GM12878 (cell line): ENCODE results near the gene TMUB1.

Experiments used
- CREM ChIP-seq: IDR thresholded peaks from 2 replicates; pipeline ENCODE4 v1.6.1; 2014; ENCODE audit warnings: antibody characterized with exemption, low read depth
- EP300 ChIP-seq, 2 experiments: fragments of 150-350 bp in 1 of 2; IDR thresholded peaks; 2 replicates each; pipeline ENCODE4 v1.6.1; 2011 to 2012; ENCODE audit warnings: low read depth in 2 of 2, low read length in 2 of 2, borderline replicate concordance in 1 of 2, improper control_type of control experiment in 1 of 2, inconsistent platforms in 1 of 2; ENCODE audit not compliant: control insufficient read depth in 1 of 2
- EZH2 ChIP-seq: IDR thresholded peaks from 2 replicates; pipeline ENCODE4 v1.6.1; 2012; ENCODE audit warnings: low read depth, mild to moderate bottlenecking, control low read depth, inconsistent platforms, low read length, borderline replicate concordance; ENCODE audit not compliant: control insufficient read depth
- HDAC2 ChIP-seq: fragments of 200-600 bp; sonication (generic); IDR thresholded peaks from 2 replicates; pipeline ENCODE4 v1.6.1; 2017
- JUNB ChIP-seq: IDR thresholded peaks from 2 replicates; pipeline ENCODE4 v1.6.1; 2016; ENCODE audit warnings: antibody characterized with exemption, mild to moderate bottlenecking
- SP1 ChIP-seq: IDR thresholded peaks from one replicate; pipeline ENCODE4 v1.6.1; 2011; ENCODE audit warnings: low read depth, low read length
- TF ChIP-seq, protein P1 (sequence below): fragments of 450-650 bp; IDR thresholded peaks from 2 replicates; pipeline ENCODE4 v1.6.1; 2014; ENCODE audit warnings: mild to moderate bottlenecking
- TF ChIP-seq, protein P2 (sequence below): fragments of 450-650 bp; formaldehyde crosslinking; IDR thresholded peaks from 2 replicates; pipeline ENCODE4 v1.4.0; 2020; ENCODE audit warnings: mild to moderate bottlenecking, moderate library complexity
- TF ChIP-seq, protein P3 (sequence below), 3 experiments: IDR thresholded peaks in 2 of 3; conservative IDR thresholded peaks in 1 of 3; 2 replicates each; pipeline ENCODE4 v1.5.1; 2011; ENCODE audit warnings: low read depth in 3 of 3, low read length in 3 of 3, mild to moderate bottlenecking in 3 of 3, control low read depth in 2 of 3, moderate library complexity in 2 of 3, inconsistent platforms in 1 of 3, mixed read lengths in 1 of 3; ENCODE audit not compliant: control insufficient read depth in 2 of 3, insufficient read depth in 1 of 3; ENCODE audit errors: extremely low read depth in 1 of 3
- TF ChIP-seq, protein P4 (sequence below): IDR thresholded peaks from 2 replicates; pipeline ENCODE4 v1.6.1; 2012; ENCODE audit warnings: low read length, inconsistent platforms
- TF ChIP-seq, protein P5 (sequence below): IDR thresholded peaks from 2 replicates; pipeline ENCODE4 v1.6.1; 2011; ENCODE audit warnings: borderline replicate concordance, low read depth, mild to moderate bottlenecking, moderate library complexity, mixed read lengths, low read length; ENCODE audit not compliant: insufficient read depth; ENCODE audit errors: extremely low read length

DNA sequence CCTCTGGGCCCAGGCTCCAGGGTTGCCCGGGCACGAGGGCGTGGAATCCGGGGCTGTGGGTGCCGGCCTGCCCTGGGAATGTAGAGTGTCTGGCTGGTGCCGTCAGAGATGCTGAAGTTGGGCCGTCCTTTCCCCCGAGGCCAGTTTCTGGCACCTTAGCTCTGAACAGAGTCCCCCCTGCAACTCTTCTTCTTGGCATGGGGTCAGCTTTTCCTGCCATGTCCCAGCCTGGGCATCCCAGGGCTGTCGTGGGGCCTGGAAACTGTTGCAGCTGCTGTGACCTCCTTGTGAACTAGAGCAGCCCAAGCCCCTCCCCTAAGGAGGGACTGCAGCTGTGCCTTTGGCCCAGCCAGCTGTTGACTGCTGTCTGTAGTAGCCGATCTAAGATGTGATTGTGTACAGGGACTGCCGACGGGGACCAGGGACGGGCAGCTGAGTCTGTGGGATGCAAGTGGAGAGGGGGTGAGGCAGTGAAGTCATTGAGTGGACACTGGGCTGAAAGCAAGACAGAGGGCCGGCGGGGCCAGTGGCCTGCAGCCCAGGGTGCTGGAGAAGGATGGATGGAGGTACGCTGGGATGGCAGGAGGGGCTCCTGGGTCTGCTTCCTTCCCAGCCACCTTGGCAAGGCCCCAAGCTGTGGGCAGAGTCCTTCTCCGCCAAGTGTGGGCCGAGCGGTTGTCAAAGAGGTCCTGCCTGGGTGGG is 48.5 kb upstream of the TMUB1 start:
- TF ChIP-seq, protein P1, sequence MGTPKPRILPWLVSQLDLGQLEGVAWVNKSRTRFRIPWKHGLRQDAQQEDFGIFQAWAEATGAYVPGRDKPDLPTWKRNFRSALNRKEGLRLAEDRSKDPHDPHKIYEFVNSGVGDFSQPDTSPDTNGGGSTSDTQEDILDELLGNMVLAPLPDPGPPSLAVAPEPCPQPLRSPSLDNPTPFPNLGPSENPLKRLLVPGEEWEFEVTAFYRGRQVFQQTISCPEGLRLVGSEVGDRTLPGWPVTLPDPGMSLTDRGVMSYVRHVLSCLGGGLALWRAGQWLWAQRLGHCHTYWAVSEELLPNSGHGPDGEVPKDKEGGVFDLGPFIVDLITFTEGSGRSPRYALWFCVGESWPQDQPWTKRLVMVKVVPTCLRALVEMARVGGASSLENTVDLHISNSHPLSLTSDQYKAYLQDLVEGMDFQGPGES, result no peak
- TF ChIP-seq HDAC2 (no peak), EP300 (IDR thresholded peaks at IDR 0.05; ENCODE audit: borderline replicate concordance in 1 of 2, control insufficient read depth in 1 of 2, low read depth in 2 of 2, low read length in 2 of 2) (no peak), CREM (no peak), SP1 (no peak), JUNB (no peak), EZH2 (no peak)
- TF ChIP-seq, protein P2, sequence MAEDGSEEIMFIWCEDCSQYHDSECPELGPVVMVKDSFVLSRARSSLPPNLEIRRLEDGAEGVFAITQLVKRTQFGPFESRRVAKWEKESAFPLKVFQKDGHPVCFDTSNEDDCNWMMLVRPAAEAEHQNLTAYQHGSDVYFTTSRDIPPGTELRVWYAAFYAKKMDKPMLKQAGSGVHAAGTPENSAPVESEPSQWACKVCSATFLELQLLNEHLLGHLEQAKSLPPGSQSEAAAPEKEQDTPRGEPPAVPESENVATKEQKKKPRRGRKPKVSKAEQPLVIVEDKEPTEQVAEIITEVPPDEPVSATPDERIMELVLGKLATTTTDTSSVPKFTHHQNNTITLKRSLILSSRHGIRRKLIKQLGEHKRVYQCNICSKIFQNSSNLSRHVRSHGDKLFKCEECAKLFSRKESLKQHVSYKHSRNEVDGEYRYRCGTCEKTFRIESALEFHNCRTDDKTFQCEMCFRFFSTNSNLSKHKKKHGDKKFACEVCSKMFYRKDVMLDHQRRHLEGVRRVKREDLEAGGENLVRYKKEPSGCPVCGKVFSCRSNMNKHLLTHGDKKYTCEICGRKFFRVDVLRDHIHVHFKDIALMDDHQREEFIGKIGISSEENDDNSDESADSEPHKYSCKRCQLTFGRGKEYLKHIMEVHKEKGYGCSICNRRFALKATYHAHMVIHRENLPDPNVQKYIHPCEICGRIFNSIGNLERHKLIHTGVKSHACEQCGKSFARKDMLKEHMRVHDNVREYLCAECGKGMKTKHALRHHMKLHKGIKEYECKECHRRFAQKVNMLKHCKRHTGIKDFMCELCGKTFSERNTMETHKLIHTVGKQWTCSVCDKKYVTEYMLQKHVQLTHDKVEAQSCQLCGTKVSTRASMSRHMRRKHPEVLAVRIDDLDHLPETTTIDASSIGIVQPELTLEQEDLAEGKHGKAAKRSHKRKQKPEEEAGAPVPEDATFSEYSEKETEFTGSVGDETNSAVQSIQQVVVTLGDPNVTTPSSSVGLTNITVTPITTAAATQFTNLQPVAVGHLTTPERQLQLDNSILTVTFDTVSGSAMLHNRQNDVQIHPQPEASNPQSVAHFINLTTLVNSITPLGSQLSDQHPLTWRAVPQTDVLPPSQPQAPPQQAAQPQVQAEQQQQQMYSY (CRISPR knock-in tag), result no peak
- TF ChIP-seq, protein P3, sequence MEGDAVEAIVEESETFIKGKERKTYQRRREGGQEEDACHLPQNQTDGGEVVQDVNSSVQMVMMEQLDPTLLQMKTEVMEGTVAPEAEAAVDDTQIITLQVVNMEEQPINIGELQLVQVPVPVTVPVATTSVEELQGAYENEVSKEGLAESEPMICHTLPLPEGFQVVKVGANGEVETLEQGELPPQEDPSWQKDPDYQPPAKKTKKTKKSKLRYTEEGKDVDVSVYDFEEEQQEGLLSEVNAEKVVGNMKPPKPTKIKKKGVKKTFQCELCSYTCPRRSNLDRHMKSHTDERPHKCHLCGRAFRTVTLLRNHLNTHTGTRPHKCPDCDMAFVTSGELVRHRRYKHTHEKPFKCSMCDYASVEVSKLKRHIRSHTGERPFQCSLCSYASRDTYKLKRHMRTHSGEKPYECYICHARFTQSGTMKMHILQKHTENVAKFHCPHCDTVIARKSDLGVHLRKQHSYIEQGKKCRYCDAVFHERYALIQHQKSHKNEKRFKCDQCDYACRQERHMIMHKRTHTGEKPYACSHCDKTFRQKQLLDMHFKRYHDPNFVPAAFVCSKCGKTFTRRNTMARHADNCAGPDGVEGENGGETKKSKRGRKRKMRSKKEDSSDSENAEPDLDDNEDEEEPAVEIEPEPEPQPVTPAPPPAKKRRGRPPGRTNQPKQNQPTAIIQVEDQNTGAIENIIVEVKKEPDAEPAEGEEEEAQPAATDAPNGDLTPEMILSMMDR (IDR thresholded peaks at IDR 0.05 in 2 of 3, conservative IDR thresholded peaks at IDR 0.05 in 1 of 3; ENCODE audit: control insufficient read depth in 2 of 3, extremely low read depth in 1 of 3, insufficient read depth in 1 of 3, low read depth in 3 of 3, low read length in 3 of 3), result no peak
- TF ChIP-seq, protein P4, sequence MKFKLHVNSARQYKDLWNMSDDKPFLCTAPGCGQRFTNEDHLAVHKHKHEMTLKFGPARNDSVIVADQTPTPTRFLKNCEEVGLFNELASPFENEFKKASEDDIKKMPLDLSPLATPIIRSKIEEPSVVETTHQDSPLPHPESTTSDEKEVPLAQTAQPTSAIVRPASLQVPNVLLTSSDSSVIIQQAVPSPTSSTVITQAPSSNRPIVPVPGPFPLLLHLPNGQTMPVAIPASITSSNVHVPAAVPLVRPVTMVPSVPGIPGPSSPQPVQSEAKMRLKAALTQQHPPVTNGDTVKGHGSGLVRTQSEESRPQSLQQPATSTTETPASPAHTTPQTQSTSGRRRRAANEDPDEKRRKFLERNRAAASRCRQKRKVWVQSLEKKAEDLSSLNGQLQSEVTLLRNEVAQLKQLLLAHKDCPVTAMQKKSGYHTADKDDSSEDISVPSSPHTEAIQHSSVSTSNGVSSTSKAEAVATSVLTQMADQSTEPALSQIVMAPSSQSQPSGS, result no peak
- TF ChIP-seq, protein P5, sequence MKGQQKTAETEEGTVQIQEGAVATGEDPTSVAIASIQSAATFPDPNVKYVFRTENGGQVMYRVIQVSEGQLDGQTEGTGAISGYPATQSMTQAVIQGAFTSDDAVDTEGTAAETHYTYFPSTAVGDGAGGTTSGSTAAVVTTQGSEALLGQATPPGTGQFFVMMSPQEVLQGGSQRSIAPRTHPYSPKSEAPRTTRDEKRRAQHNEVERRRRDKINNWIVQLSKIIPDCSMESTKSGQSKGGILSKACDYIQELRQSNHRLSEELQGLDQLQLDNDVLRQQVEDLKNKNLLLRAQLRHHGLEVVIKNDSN, result no peak
